CD14-positive monocyte (primary cell): ENCODE results near the gene CCDC197. TPM values are rescaled to one million over a fixed set of nuclear protein-coding genes. Genes with fewer than 3 reads are reported as not detected.
A peak's percentile ranks its signal among the peaks of the same experiment; 100 is the strongest.

ENCODE experiments used
- DNase-seq, 3 donors: peaks; one replicate each; pipeline ENCODE4 v3.0.0-alpha.2; 2011 to 2022
- H2AFZ ChIP-seq: 2 replicates; pipeline ENCODE4 v1.6.0; 2012; ENCODE audit warnings: mild to moderate bottlenecking, low read depth, low read length, inconsistent platforms; ENCODE audit not compliant: insufficient read depth, poor library complexity, severe bottlenecking
- H3K27ac ChIP-seq, 2 donors: 1 replicate in 1 of 2; 2 replicates in 1 of 2; pipeline ENCODE4 v1.5.1; 2012 to 2013; ENCODE audit warnings: low read length in 2 of 2, control low read depth in 1 of 2, inconsistent platforms in 1 of 2, low read depth in 1 of 2, mild to moderate bottlenecking in 1 of 2
- H3K27me3 ChIP-seq, 2 donors: one replicate each; pipeline versions ENCODE4 v1.6.0 to v1.6.1; 2011 to 2013; ENCODE audit warnings: low read length in 2 of 2; ENCODE audit not compliant: control insufficient read depth in 2 of 2, insufficient read depth in 2 of 2
- H3K36me3 ChIP-seq, 2 donors: replicated peaks in 1 of 2; 1 replicate in 1 of 2; 2 replicates in 1 of 2; pipeline versions ENCODE4 v1.5.1 to v1.6.1; 2012 to 2013; ENCODE audit warnings: low read length in 2 of 2, control low read depth in 1 of 2, inconsistent platforms in 1 of 2, mild to moderate bottlenecking in 1 of 2; ENCODE audit not compliant: insufficient read depth in 2 of 2, control insufficient read depth in 1 of 2
- H3K4me1 ChIP-seq, 2 donors: 1 replicate in 1 of 2; 2 replicates in 1 of 2; pipeline versions ENCODE4 v1.5.1 to v1.6.1; 2012 to 2013; ENCODE audit warnings: low read length in 2 of 2, control low read depth in 1 of 2, inconsistent platforms in 1 of 2, mild to moderate bottlenecking in 1 of 2, moderate library complexity in 1 of 2; ENCODE audit not compliant: insufficient read depth in 2 of 2, control insufficient read depth in 1 of 2
- H3K4me2 ChIP-seq: replicated peaks from 2 replicates; pipeline ENCODE3; 2012; ENCODE audit warnings: low read length, moderate library complexity, mild to moderate bottlenecking; ENCODE audit not compliant: poor library complexity, severe bottlenecking; ENCODE audit errors: extremely low read depth
- H3K4me3 ChIP-seq, 3 experiments: fragments of 200-600 bp in 1 of 3; sonication (generic) in 1 of 3; replicated peaks in 1 of 3; 1 replicate in 2 of 3; 2 replicates in 1 of 3; pipeline ENCODE4 v1.5.1; 2011 to 2013; ENCODE audit warnings: low read length in 3 of 3, mild to moderate bottlenecking in 3 of 3, control low read depth in 2 of 3, low read depth in 2 of 3, inconsistent platforms in 1 of 3, moderate library complexity in 1 of 3
- H3K79me2 ChIP-seq: 2 replicates; pipeline ENCODE4 v1.6.0; 2012; ENCODE audit warnings: mild to moderate bottlenecking, control low read depth, inconsistent platforms, low read length, moderate library complexity; ENCODE audit not compliant: insufficient read depth
- H3K9ac ChIP-seq: 2 replicates; pipeline ENCODE4 v1.6.0; 2017; ENCODE audit warnings: low read length, mild to moderate bottlenecking; ENCODE audit not compliant: insufficient read depth, poor library complexity, severe bottlenecking
- H3K9me3 ChIP-seq, 2 donors: replicated peaks in 1 of 2; 1 replicate in 1 of 2; 2 replicates in 1 of 2; pipeline versions ENCODE4 v1.5.1 to v1.6.1; 2012 to 2013; ENCODE audit warnings: low read length in 2 of 2, control low read depth in 1 of 2; ENCODE audit not compliant: control insufficient read depth in 1 of 2, insufficient read depth in 1 of 2
- H4K20me1 ChIP-seq: 2 replicates; pipeline ENCODE4 v1.6.0; 2012; ENCODE audit warnings: mild to moderate bottlenecking, low read length, control low read depth, moderate library complexity; ENCODE audit not compliant: insufficient read depth
- H3K27ac Mint-ChIP-seq, 7 donors: one replicate each; pipeline ENCODE4 v1.8.0; 2020; ENCODE audit warnings: mild to moderate bottlenecking in 7 of 7, mixed read lengths in 7 of 7, moderate library complexity in 6 of 7, inconsistent platforms in 2 of 7
- H3K27me3 Mint-ChIP-seq, 3 donors: one replicate each; pipeline ENCODE4 v1.8.0; 2021 to 2022; ENCODE audit warnings: low read depth in 3 of 3, mild to moderate bottlenecking in 3 of 3, mixed read lengths in 3 of 3, moderate library complexity in 3 of 3, inconsistent platforms in 1 of 3
- H3K36me3 Mint-ChIP-seq, 2 donors: one replicate each; pipeline ENCODE4 v1.8.0; 2020; ENCODE audit warnings: mixed read lengths in 2 of 2, inconsistent platforms in 1 of 2, mild to moderate bottlenecking in 1 of 2
- H3K4me1 Mint-ChIP-seq: one replicate; pipeline ENCODE4 v1.8.0; 2020; ENCODE audit warnings: mild to moderate bottlenecking, mixed read lengths
- H3K4me3 Mint-ChIP-seq, 2 donors: one replicate each; pipeline ENCODE4 v1.8.0; 2020; ENCODE audit warnings: mild to moderate bottlenecking in 2 of 2, mixed read lengths in 2 of 2, moderate library complexity in 1 of 2
- H3K9me3 Mint-ChIP-seq, 7 donors: one replicate each; pipeline ENCODE4 v1.8.0; 2020 to 2022; ENCODE audit warnings: mixed read lengths in 7 of 7, mild to moderate bottlenecking in 6 of 7, moderate library complexity in 6 of 7, inconsistent platforms in 2 of 7
- CTCF ChIP-seq: fragments of 200-600 bp; IDR thresholded peaks from one replicate; pipeline ENCODE4 v1.8.0; 2022; ENCODE audit warnings: antibody characterized with exemption, mild to moderate bottlenecking
- WGBS: methylation state at CpG from one replicate; pipeline ENCODE4 v1.1.5; 2013; ENCODE audit warnings: missing lambda C conversion rate; ENCODE audit not compliant: insufficient coverage; 5-methylcytosine and 5-hydroxymethylcytosine counted together
- intact Hi-C, 2 donors: fragments of 100-400 bp; cut with micrococcal nuclease; formaldehyde crosslinking; loops; one replicate each; pipeline versions ENCODE4 v1.15.0 to v1.15.1; 2023
- polyA plus RNA-seq, 3 donors: library from polyadenylated mRNA; depleted of rRNA in 1 of 3; unstranded in 2 of 3; stranded (reverse) in 1 of 3; fragments of 300-500 nt in 2 of 3; fragments of >200 nt in 1 of 3; fragmentation: Illumina TruSeq in 2 of 3; gene quantifications; 1 replicate in 2 of 3; 2 replicates in 1 of 3; pipeline ENCODE4 v1.2.3, GENCODE V29; 2012 to 2021

Gene CCDC197
- polyA plus RNA-seq, 3 donors: not detected

- Histone ChIP-seq H4K20me1 (no peaks in the 10 kb centered on the region), H3K36me3 (no peaks in the 10 kb centered on the region), H3K9me3 (no peaks in the 10 kb centered on the region), H3K4me2 (no peak overlapping the region), H3K9ac (peak overlapping the region; percentile 62), H2AFZ (no peak overlapping the region), H3K27me3 (no peaks in the 10 kb centered on the region), H3K79me2 (no peaks in the 10 kb centered on the region), H3K4me1 (peaks cover 63 to 75% of the 10 kb centered on the region in 2 donors), H3K4me3 (no peak overlapping the region), H3K27ac (peak overlapping the region in 1 of 2 donors; percentile 91)
- peaks cover 81% of the 10 kb centered on the region for H3K4me1 Mint-ChIP-seq
- no peak for TF ChIP-seq CTCF
- H3K4me3 Mint-ChIP-seq: no peak overlapping the region
- peak overlapping the region in 6 of 7 donors; percentile 19 to 99 (median 81) for H3K27ac Mint-ChIP-seq
- peaks cover 0 to 2% (median 0%) of the 10 kb centered on the region in 7 donors for H3K9me3 Mint-ChIP-seq
- intact Hi-C loops: loop anchor here (1.0 to 10.0 kb wide), 2 partner anchors 9 to 626 kb away; partner anchors contain the start of gene BTBD7 (in 1 of the 2)
- DNase-seq: no peak
- peaks cover 1 to 11% (median 6%) of the 10 kb centered on the region in 3 donors for H3K27me3 Mint-ChIP-seq
- no CpG with 5 or more reads among the region's 3 CpGs for WGBS
- H3K36me3 Mint-ChIP-seq: peaks cover 5 to 18% of the 10 kb centered on the region in 2 donors
These were observed 36.2 kb upstream of the CCDC197 start for GRCh38 chr14:93960774-93961438.

GRCh38 chr14:93961620-93962019 lies 35.5 kb upstream of the CCDC197 start:
- H3K27me3 Mint-ChIP-seq: peaks cover 1 to 11% (median 6%) of the 10 kb centered on the region in 3 donors
- peak overlapping the region in 1 of 2 donors; percentile 8 for H3K27ac ChIP-seq
- no peak for DNase-seq

More at GRCh38 chr14:93961620-93962019, 35.5 kb upstream of the CCDC197 start:
- no peak overlapping the region for H2AFZ ChIP-seq
- TF ChIP-seq CTCF: no peak
- peaks cover 0 to 2% (median 0%) of the 10 kb centered on the region in 7 donors for H3K9me3 Mint-ChIP-seq
- peak overlapping the region; percentile 2 to 98 (median 67) for H3K27ac Mint-ChIP-seq
- WGBS: 82% methylated on average over 7 of the region's 8 CpGs
- peaks cover 5 to 18% of the 10 kb centered on the region in 2 donors for H3K36me3 Mint-ChIP-seq
- no peaks in the 10 kb centered on the region for H3K79me2 ChIP-seq
- no peaks in the 10 kb centered on the region for H3K9me3 ChIP-seq
- peaks cover 58 to 73% of the 10 kb centered on the region in 2 donors for H3K4me1 ChIP-seq
- H4K20me1 ChIP-seq: no peaks in the 10 kb centered on the region
- peaks cover 81% of the 10 kb centered on the region for H3K4me1 Mint-ChIP-seq
- no peak overlapping the region for H3K4me3 Mint-ChIP-seq
- intact Hi-C loops: loop anchor here in 1 of 2 donors (10.0 kb wide), 1 partner anchor 627 kb away; the partner anchor contains the start of gene BTBD7
- H3K36me3 ChIP-seq: no peaks in the 10 kb centered on the region
- H3K9ac ChIP-seq: no peak overlapping the region
- no peak overlapping the region for H3K4me2 ChIP-seq
- no peaks in the 10 kb centered on the region for H3K27me3 ChIP-seq
- H3K4me3 ChIP-seq: no peak overlapping the region
